ENCODE results near the gene IDUA. TPM values are rescaled to one million over a fixed set of nuclear protein-coding genes. Genes with fewer than 3 reads are reported as not detected.

IDUA gene
- total and polyA plus RNA-seq, 10 of the 15 experiments (the other 5 are each of a cell fraction or from before 2014, with no cell fraction given): 0.05 to 7.6 (median 1.4) TPM; not detected in 1

- Histone ChIP-seq H3K36me3 (ENCODE audit: control insufficient read depth in 2 of 2, insufficient read depth in 2 of 2, low read length in 1 of 2) (no peaks in the 10 kb centered on the region), H4K20me1 (ENCODE audit: control insufficient read depth, insufficient read depth) (no peaks in the 10 kb centered on the region; the same call in 1 of the 2 replicates), H3K27ac (ENCODE audit: control insufficient read depth, insufficient read depth) (no peak overlapping the region), H3K4me2 (ENCODE audit: control insufficient read depth, insufficient read depth) (peak overlapping the region; percentile 42; the same call in 1 of the 2 replicates), H2AFZ (ENCODE audit: control insufficient read depth, low read depth, low read length) (no peak overlapping the region; the same call in 1 of the 2 replicates), H3K9me3 (replicated peaks; ENCODE audit: control insufficient read depth, insufficient read depth, low read length) (no peaks in the 10 kb centered on the region; the same call in 2 of the 3 replicates), H3K4me1 (ENCODE audit: control insufficient read depth, insufficient read depth, low read length) (peaks cover 11% of the 10 kb centered on the region), H3K27me3 (replicated peaks in 1 of 2; ENCODE audit: control insufficient read depth in 2 of 2, insufficient read depth in 2 of 2, low read length in 1 of 2) (peaks cover 0 to 5% of the 10 kb centered on the region in 2 experiments; a peak in 2 of 4 replicates), H3K4me3 (peak overlapping the region; percentile 61), H3K79me2 (ENCODE audit: control insufficient read depth, insufficient read depth, low read length) (no peaks in the 10 kb centered on the region), H3K9ac (ENCODE audit: control insufficient read depth, insufficient read depth, low read length) (no peak overlapping the region)
- no TSS peak for BruUV-seq (replicated peaks)
- no peak for DNase-seq (ENCODE audit: low read depth, low spot score)
- WGBS (ENCODE audit: insufficient coverage, insufficient replicate concordance, low lambda C conversion rate, missing lambda C conversion rate): 5% methylated on average over 29 of the region's 69 CpGs
- ChIA-PET POLR2A (no interaction called here), CTCF (no interaction called here), SMC1A (ENCODE audit: uncharacterized antibody, unreplicated experiment) (no interaction called here), RAD21 (ENCODE audit: unreplicated experiment) (no interaction called here)
- intact Hi-C loops (cut with micrococcal nuclease; ENCODE audit: unreplicated experiment) (no loop called here), in situ Hi-C loops (cut with MboI) (no loop called here)
- 0 out of 3 replicates have a peak, but pooled peaks have one; percentile 3 for ATAC-seq
- no peak for FAIRE-seq
- no peak for TF ChIP-seq GABPA (IDR thresholded peaks at IDR 0.05; ENCODE audit: low read depth)
- no peak for TF ChIP-seq ELK1 (IDR thresholded peaks at IDR 0.05; ENCODE audit: low read depth, low read length)
- no peak for TF ChIP-seq YY1 (IDR thresholded peaks at IDR 0.05; ENCODE audit: low read depth, low read length)
- TF ChIP-seq RBBP5 (conservative IDR thresholded peaks at IDR 0.05): no peak
- peak; percentile 40; the same call in 1 of the 2 replicates for TF ChIP-seq DPF2 (IDR thresholded peaks at IDR 0.05)
- TF ChIP-seq BHLHE40 (IDR thresholded peaks at IDR 0.05; ENCODE audit: borderline replicate concordance in 1 of 2, low read depth in 2 of 2, low read length in 1 of 2): peak in 1 of 2 experiments; percentile 21; a peak in 1 of 4 replicates
- TF ChIP-seq RELB (IDR thresholded peaks at IDR 0.05; ENCODE audit: low read depth): no peak
- no peak for TF ChIP-seq WRNIP1 (IDR thresholded peaks at IDR 0.05; ENCODE audit: borderline replicate concordance, low read depth, low read length)
- TF ChIP-seq IKZF1 (conservative IDR thresholded peaks at IDR 0.05): peak; percentile 39; the same call in 1 of the 2 replicates
- no peak for TF ChIP-seq BCLAF1 (IDR thresholded peaks at IDR 0.05)
- no peak for TF ChIP-seq MAX (IDR thresholded peaks at IDR 0.05; ENCODE audit: low read depth, low read length)
- no peak for TF ChIP-seq SMC3 (IDR thresholded peaks at IDR 0.05; ENCODE audit: borderline replicate concordance, low read length)
- TF ChIP-seq POLR2AphosphoS2 (IDR thresholded peaks at IDR 0.05; ENCODE audit: low read depth, low read length): no peak
- no peak for TF ChIP-seq CHD1 (IDR thresholded peaks at IDR 0.05; ENCODE audit: low read depth, low read length)
- no peak for TF ChIP-seq KDM1A (IDR thresholded peaks at IDR 0.05; ENCODE audit: borderline replicate concordance)
- no peak for TF ChIP-seq PAX5 (IDR thresholded peaks at IDR 0.05; ENCODE audit: borderline replicate concordance, low read depth, low read length)
- no peak for TF ChIP-seq ZNF274 (IDR thresholded peaks at IDR 0.05; ENCODE audit: insufficient read depth, insufficient read length)
- TF ChIP-seq NFYB (IDR thresholded peaks at IDR 0.05; ENCODE audit: insufficient read depth, low read depth, low read length): no peak
Measured at GRCh38 chr4:1012034-1012739, 25.3 kb downstream of the IDUA start.

All from GM12878 (cell line).